Chondrocyte (in vitro differentiated cells): ENCODE results near the gene NTSR1. TPM values are rescaled to one million over a fixed set of nuclear protein-coding genes. Genes with fewer than 3 reads are reported as not detected.

Experiments used
- DNase-seq: peaks from one replicate; pipeline ENCODE4 v3.0.0; 2021; ENCODE audit warnings: mixed read lengths, low spot score
- H3K27ac Mint-ChIP-seq: one replicate; pipeline ENCODE4 v1.8.0; 2021; ENCODE audit warnings: mild to moderate bottlenecking, moderate library complexity, mixed read lengths; ENCODE audit not compliant: unreplicated experiment
- H3K27me3 Mint-ChIP-seq: 2 replicates; pipeline ENCODE4 v1.8.0; 2021; ENCODE audit warnings: low read depth, mixed read lengths
- H3K36me3 Mint-ChIP-seq: 2 replicates; pipeline ENCODE4 v1.8.0; 2021; ENCODE audit warnings: low read depth, mixed read lengths
- H3K4me1 Mint-ChIP-seq: 2 replicates; pipeline ENCODE4 v1.8.0; 2021; ENCODE audit warnings: low read depth, mild to moderate bottlenecking, mixed read lengths
- H3K4me3 Mint-ChIP-seq: one replicate; pipeline ENCODE4 v1.8.0; 2021; ENCODE audit warnings: mild to moderate bottlenecking, moderate library complexity, mixed read lengths; ENCODE audit not compliant: unreplicated experiment
- H3K9me3 Mint-ChIP-seq: 2 replicates; pipeline ENCODE4 v1.8.0; 2021; ENCODE audit warnings: low read depth, mixed read lengths
- total RNA-seq: library from RNA; stranded (reverse); gene quantifications from 3 replicates; pipeline ENCODE4 v1.2.1, GENCODE V29; 2021
- TF ChIP-seq, protein P1 (sequence below): fragments of 200-600 bp; sonication (generic); IDR thresholded peaks from 2 replicates; pipeline ENCODE4 v1.5.0; 2021; ENCODE audit warnings: antibody characterized with exemption, mild to moderate bottlenecking, moderate library complexity

The NTSR1 gene
- total RNA-seq, 1 donor from 2014 or later = not detected

DNA sequence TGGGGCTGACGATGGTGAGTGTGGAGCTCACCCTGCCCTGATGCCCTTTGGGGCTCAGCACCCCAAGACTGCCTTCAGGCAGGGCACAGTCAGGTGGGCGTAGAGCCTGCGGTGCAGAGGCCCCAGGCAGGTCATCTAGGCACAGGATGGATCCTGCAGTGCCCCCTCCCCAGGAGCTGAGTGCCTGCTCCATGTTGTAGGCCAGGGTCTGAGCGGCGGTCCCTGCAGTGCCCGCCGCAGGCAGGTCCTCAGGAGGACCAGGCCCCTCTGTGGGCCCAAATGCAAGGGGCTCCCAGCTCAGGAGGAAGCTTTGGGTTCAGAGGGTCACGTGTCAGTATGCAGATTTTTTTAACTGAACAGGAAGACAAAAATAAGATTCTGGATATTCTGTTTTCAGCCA lies 90.4 kb downstream of the NTSR1 start:
- no peak overlapping the region for H3K27ac Mint-ChIP-seq
- peaks cover 15% of the 10 kb centered on the region for H3K36me3 Mint-ChIP-seq
- peaks cover 25% of the 10 kb centered on the region for H3K4me1 Mint-ChIP-seq
- no peaks in the 10 kb centered on the region for H3K27me3 Mint-ChIP-seq
- no peak overlapping the region for H3K4me3 Mint-ChIP-seq
- TF ChIP-seq, protein P1, sequence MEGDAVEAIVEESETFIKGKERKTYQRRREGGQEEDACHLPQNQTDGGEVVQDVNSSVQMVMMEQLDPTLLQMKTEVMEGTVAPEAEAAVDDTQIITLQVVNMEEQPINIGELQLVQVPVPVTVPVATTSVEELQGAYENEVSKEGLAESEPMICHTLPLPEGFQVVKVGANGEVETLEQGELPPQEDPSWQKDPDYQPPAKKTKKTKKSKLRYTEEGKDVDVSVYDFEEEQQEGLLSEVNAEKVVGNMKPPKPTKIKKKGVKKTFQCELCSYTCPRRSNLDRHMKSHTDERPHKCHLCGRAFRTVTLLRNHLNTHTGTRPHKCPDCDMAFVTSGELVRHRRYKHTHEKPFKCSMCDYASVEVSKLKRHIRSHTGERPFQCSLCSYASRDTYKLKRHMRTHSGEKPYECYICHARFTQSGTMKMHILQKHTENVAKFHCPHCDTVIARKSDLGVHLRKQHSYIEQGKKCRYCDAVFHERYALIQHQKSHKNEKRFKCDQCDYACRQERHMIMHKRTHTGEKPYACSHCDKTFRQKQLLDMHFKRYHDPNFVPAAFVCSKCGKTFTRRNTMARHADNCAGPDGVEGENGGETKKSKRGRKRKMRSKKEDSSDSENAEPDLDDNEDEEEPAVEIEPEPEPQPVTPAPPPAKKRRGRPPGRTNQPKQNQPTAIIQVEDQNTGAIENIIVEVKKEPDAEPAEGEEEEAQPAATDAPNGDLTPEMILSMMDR = no peak
- H3K9me3 Mint-ChIP-seq = no peaks in the 10 kb centered on the region
- no peak for DNase-seq

DNA sequence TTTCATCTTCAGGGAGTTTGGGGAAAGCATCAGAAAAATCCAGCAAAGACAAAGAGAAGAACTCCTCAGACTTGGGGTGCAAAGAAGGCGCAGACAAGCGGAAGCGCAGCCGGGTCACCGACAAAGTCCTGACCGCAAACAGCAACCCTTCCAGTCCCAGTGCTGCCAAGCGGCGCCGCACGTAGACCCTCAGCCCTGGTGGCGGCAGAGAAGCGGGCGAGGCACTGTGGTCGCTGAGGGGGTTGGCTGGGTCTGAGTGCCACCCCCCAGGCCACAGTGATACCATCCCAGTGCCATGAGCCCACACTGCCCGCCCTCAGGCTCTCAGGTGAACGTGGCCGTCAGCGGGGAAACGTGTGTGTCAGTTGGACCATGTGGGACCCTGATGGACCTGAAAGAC lies 90.8 kb downstream of the NTSR1 start:
- TF ChIP-seq, protein P1 = no peak
- Mint-ChIP-seq H3K9me3 (no peaks in the 10 kb centered on the region), H3K4me1 (peaks cover 28% of the 10 kb centered on the region), H3K36me3 (peaks cover 15% of the 10 kb centered on the region), H3K27ac (no peak overlapping the region), H3K27me3 (no peaks in the 10 kb centered on the region), H3K4me3 (no peak overlapping the region)
- no peak for DNase-seq

GRCh38 chr20:62799873-62800272 lies 91.2 kb downstream of the NTSR1 start:
- no peak overlapping the region for H3K27ac Mint-ChIP-seq
- H3K4me1 Mint-ChIP-seq = peaks cover 25% of the 10 kb centered on the region

DNA sequence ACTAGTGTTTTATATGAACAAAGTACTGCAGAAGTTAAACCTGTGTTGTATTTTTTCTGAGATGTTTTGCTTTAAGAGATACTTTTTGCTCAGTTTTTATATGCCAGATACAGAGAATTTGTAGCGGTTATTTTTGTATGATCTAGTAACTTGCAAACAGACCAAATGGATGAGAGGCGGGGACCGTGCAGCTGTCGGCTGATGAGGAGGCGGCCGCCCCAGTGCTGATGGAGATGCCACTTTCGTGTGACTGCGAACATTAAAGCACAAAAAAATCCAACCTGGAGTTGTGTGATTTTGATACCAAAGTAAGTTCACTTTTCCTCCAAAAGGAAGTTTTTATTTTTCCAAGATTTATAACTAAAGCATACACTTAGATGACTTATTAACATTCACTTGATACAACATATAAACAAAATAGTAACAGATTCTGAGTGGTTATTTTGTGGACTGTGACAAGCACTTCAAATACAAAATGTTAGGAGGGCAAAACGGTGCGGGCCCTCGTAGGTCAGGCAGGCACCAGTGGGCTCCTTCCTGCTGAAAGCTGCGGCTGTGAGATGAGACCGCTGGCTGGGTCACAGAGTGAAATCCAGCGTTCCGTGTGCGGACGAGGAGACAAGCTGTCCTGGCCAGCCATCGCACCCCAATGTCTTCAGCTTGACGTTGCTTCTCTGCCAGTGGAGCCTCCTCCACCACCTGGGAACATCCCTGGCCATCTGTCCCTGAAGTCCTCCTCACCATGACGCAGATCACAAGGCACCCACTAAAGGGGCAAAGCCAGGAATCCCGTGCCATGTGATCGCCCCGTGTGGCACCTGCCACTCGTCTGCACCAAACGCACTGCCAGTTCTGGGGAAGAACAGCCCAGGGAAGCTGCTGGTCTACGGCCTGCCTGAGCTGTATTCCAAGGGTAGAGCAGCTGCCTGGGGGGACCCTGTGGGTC lies 92.0 kb downstream of the NTSR1 start:
- Mint-ChIP-seq H3K9me3 (no peaks in the 10 kb centered on the region), H3K27ac (no peak overlapping the region), H3K27me3 (no peaks in the 10 kb centered on the region), H3K4me1 (peaks cover 25% of the 10 kb centered on the region), H3K36me3 (peaks cover 15% of the 10 kb centered on the region), H3K4me3 (no peak overlapping the region)
- TF ChIP-seq, protein P1 = no peak
- no peak for DNase-seq

More at GRCh38 chr20:62799873-62800272, 91.2 kb downstream of the NTSR1 start:
- no peaks in the 10 kb centered on the region for H3K27me3 Mint-ChIP-seq
- DNase-seq = no peak
- H3K4me3 Mint-ChIP-seq = no peak overlapping the region
- peaks cover 15% of the 10 kb centered on the region for H3K36me3 Mint-ChIP-seq
- no peaks in the 10 kb centered on the region for H3K9me3 Mint-ChIP-seq
- TF ChIP-seq, protein P1 = no peak

DNA sequence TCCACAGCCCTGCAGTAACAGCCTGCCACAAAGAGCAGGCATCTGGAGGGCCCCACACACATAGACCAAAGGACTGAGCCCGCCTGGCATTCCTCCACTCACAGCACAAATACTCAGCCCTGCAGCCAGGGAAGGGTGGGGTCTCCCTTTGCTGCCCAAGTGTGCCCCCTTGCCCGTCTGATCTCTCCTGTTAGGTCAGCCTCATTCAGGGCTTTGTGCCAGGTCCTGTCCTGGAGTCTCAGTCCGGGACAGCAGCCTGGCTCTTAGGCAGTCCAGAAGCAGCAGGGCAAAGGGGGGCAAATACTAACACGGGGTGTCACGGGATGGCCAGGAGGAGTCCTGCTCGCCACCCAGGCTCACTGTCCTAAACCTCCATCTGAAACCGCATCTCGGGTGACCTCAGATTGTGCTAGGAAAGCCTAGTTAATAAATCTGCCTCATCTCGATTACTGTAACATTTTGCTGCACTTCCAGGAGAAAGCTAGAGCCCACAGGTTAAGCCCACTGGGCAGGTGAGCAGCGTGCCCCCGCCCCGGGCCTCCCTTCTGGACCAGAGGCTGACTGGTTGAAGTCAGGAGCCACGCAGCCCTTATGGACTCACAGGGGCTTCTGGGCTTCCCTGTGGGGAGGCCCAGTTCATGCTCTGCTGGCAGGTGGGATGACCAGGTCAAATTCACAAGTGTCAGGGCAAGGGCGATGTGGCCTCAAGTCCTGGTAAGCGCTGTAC lies 92.8 kb downstream of the NTSR1 start:
- peaks cover 15% of the 10 kb centered on the region for H3K36me3 Mint-ChIP-seq
- H3K4me1 Mint-ChIP-seq = peaks cover 28% of the 10 kb centered on the region
- H3K27me3 Mint-ChIP-seq = no peaks in the 10 kb centered on the region
- TF ChIP-seq, protein P1 = no peak
- no peak overlapping the region for H3K27ac Mint-ChIP-seq
- no peak overlapping the region for H3K4me3 Mint-ChIP-seq
- H3K9me3 Mint-ChIP-seq = no peaks in the 10 kb centered on the region
- no peak for DNase-seq
